Osteoblast (primary cell): ENCODE results near the gene ZNF146. TPM values are rescaled to one million over a fixed set of nuclear protein-coding genes. Genes with fewer than 3 reads are reported as not detected.
"Not testable (repeated sequence)": the region's sequence is repeated elsewhere in the genome, so short reads cannot be mapped to it uniquely, and the experiment has no call there.

Experiments
- DNase-seq: peaks from one replicate; pipeline ENCODE4 v3.0.0; 2011; ENCODE audit warnings: low spot score, mixed read lengths; ENCODE audit not compliant: insufficient read length; ENCODE audit errors: missing footprints
- H2AFZ ChIP-seq: 2 replicates; pipeline ENCODE4 v1.6.0; 2011; ENCODE audit warnings: mild to moderate bottlenecking, low read length
- H3K27ac ChIP-seq: 2 replicates; pipeline ENCODE4 v1.5.1; 2011; ENCODE audit warnings: mild to moderate bottlenecking, low read depth, low read length, moderate library complexity
- H3K27me3 ChIP-seq: 2 replicates; pipeline ENCODE4 v1.6.0; 2012; ENCODE audit warnings: mild to moderate bottlenecking, control low read depth, inconsistent platforms, low read length, moderate library complexity; ENCODE audit not compliant: insufficient read depth
- H3K36me3 ChIP-seq: 2 replicates; pipeline ENCODE4 v1.5.1; 2011; ENCODE audit warnings: mild to moderate bottlenecking, low read length, control low read depth, moderate library complexity; ENCODE audit not compliant: insufficient read depth
- H3K4me1 ChIP-seq: 2 replicates; pipeline ENCODE4 v1.5.1; 2011; ENCODE audit warnings: mild to moderate bottlenecking, low read length, control low read depth, moderate library complexity; ENCODE audit not compliant: insufficient read depth
- H3K4me2 ChIP-seq: 2 replicates; pipeline ENCODE4 v1.6.0; 2011; ENCODE audit warnings: mild to moderate bottlenecking, low read length; ENCODE audit not compliant: insufficient read depth
- H3K4me3 ChIP-seq: fragments of 200-600 bp; sonication (generic); 3 replicates; pipeline ENCODE4 v1.5.1; 2012; ENCODE audit warnings: mild to moderate bottlenecking, low read length, inconsistent platforms; ENCODE audit not compliant: insufficient read depth
- H3K79me2 ChIP-seq: 2 replicates; pipeline ENCODE4 v1.6.0; 2012; ENCODE audit warnings: mild to moderate bottlenecking, low read length, control low read depth, inconsistent platforms; ENCODE audit not compliant: insufficient read depth
- H3K9me3 ChIP-seq: 2 replicates; pipeline ENCODE4 v1.5.1; 2011; ENCODE audit warnings: low read depth, low read length, control low read depth
- H4K20me1 ChIP-seq: 2 replicates; pipeline ENCODE4 v1.6.0; 2012; ENCODE audit warnings: mild to moderate bottlenecking, low read length, control low read depth; ENCODE audit not compliant: insufficient read depth
- small RNA-seq: library from RNA; depleted of rRNA; stranded (forward); fragments of <200 nt; gene quantifications from one replicate; pipeline ENCODE3, GENCODE V24; 2012
- total RNA-seq: library from RNA; depleted of rRNA; stranded (reverse); fragments of >200 nt; gene quantifications from 2 replicates; pipeline ENCODE4 v1.2.3, GENCODE V29; 2012
- TF ChIP-seq, protein P1 (sequence below): IDR thresholded peaks from 2 replicates; pipeline ENCODE4 v1.5.1; 2011; ENCODE audit warnings: mild to moderate bottlenecking, low read depth, low read length, moderate library complexity; ENCODE audit errors: extremely low read depth

Gene ZNF146
- total RNA-seq, 1 donor = 82.2 TPM

DNA sequence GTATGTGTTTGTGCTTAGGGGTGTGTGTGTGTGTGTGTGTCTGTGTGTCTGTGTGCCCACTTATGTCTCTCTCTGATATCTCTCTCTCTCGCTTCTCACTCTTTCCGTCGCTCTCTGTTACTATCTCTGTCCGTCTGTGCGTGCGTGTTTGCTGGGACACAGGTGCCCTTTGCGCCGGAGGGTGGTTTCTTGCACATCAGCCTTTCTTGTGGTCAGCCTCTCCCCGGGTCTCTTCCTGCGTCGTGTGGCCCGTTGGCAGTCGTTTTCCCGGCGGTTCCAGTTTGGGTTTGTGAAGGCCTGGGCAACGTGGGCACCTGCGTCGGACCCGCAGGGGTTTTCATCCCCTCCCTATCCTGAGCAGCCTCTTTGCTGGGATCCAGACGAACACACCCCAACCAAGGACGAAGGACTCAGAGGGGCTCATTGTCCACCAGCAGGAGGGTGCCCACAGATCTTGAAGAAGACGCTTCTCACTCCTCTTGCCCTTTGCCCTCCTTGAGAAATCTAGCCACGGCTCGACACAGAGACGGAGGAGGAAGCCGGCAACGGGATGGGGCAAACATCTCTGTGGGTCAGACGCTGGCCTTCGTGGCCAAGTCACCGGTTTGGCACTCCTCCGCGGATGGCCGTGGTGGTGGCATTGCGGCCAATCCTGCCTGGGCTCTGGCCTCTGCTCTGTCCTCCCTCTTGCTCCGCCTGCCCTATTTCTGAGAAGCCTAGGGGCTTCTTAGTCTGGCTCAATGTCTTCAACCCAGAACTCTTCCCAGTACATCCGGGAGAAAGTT is 52.3 kb downstream of the ZNF146 start:
- H3K36me3 ChIP-seq = no peaks in the 10 kb centered on the region
- H3K9me3 ChIP-seq = no peaks in the 10 kb centered on the region
- DNase-seq = peak; percentile 78
- no peaks in the 10 kb centered on the region for H3K79me2 ChIP-seq
- no peaks in the 10 kb centered on the region for H3K27me3 ChIP-seq
- TF ChIP-seq, protein P1, sequence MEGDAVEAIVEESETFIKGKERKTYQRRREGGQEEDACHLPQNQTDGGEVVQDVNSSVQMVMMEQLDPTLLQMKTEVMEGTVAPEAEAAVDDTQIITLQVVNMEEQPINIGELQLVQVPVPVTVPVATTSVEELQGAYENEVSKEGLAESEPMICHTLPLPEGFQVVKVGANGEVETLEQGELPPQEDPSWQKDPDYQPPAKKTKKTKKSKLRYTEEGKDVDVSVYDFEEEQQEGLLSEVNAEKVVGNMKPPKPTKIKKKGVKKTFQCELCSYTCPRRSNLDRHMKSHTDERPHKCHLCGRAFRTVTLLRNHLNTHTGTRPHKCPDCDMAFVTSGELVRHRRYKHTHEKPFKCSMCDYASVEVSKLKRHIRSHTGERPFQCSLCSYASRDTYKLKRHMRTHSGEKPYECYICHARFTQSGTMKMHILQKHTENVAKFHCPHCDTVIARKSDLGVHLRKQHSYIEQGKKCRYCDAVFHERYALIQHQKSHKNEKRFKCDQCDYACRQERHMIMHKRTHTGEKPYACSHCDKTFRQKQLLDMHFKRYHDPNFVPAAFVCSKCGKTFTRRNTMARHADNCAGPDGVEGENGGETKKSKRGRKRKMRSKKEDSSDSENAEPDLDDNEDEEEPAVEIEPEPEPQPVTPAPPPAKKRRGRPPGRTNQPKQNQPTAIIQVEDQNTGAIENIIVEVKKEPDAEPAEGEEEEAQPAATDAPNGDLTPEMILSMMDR = no peak
- no peak overlapping the region for H2AFZ ChIP-seq
- H3K27ac ChIP-seq = no peak overlapping the region
- no peaks in the 10 kb centered on the region for H4K20me1 ChIP-seq
- no peak overlapping the region for H3K4me3 ChIP-seq
- H3K4me1 ChIP-seq = no peaks in the 10 kb centered on the region
- no peak overlapping the region for H3K4me2 ChIP-seq

DNA sequence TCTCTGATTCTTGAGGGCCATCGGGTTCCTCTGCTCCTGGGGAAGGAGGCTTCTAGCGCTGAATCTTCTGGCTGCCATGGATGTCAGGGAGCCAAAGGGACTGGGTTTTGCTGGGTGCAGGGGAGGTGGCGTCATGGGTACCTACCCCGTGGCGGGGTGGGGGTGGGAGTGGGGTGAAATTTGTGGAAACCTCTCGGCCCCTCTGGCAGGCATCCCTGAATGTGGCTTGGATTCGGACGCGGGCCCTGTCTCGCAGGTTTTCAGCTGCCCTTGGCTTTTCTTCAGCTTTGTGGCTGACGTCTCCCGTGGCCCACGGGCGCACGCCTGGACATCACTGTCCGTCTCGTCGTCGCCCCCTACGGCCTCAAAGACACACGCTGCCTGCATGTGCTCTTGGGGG is 53.2 kb downstream of the ZNF146 start:
- H3K79me2 ChIP-seq, H2AFZ ChIP-seq, H3K4me2 ChIP-seq, H4K20me1 ChIP-seq, H3K27me3 ChIP-seq, H3K9me3 ChIP-seq, H3K4me1 ChIP-seq, H3K27ac ChIP-seq, H3K4me3 ChIP-seq, H3K36me3 ChIP-seq: not testable (repeated sequence)
- DNase-seq = peak; percentile 82

DNA sequence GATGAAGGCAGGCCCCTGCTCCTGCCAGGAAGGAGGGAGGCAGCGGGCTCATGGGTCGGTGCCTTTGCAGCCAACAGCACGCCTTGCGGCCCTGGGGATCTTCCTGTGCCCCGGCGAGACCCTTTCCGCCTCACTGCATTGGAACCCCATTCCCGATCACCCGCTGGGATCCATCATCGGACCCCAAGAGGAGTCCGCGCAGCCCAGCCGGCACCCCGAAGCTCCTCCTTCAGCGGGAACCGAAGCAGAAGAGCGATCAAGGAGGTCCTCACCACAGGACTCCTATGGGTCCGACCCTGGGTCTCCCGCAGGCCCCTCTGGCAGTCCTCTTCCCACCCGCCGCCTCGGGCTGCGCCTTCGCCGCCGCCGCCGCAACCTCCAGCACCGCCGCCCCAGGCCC is 53.7 kb downstream of the ZNF146 start:
- not testable (repeated sequence) for H3K4me1 ChIP-seq, H3K4me3 ChIP-seq, H3K79me2 ChIP-seq, H3K27ac ChIP-seq, H3K4me2 ChIP-seq, H2AFZ ChIP-seq, H3K27me3 ChIP-seq, H3K36me3 ChIP-seq, H3K9me3 ChIP-seq, DNase-seq, H4K20me1 ChIP-seq

DNA sequence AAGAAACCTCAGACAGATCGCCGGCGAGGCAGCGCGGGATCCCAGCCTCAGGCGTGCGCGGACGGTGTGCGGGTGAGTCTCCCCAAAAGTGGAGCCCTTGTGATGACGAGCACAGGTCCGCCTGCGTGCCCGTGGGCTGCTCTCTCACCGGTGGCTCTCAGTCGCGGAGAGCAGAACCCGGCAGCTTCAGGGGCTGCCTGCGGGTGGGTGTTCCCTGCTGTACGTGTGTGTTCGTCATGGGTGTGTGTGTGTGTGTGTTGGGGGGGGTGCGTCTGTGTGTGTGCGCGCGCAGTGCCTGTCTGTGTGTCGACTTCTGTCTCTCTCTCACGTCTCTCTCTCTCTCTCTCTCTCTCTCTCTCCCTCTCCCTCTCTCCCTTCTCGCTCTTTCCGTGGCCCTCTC is 54.4 kb downstream of the ZNF146 start:
- not testable (repeated sequence) for H2AFZ ChIP-seq, H3K4me3 ChIP-seq, H4K20me1 ChIP-seq, H3K27me3 ChIP-seq, H3K9me3 ChIP-seq, H3K4me1 ChIP-seq, H3K79me2 ChIP-seq, H3K36me3 ChIP-seq, DNase-seq, H3K27ac ChIP-seq, H3K4me2 ChIP-seq

Small RNA genes within 50 kb of the gene (small RNA-seq; reads per million reads assigned to genes)
- not detected for gene RF00019

Other genes starting within 250 kb of the ZNF146 start
- 15.3 and 21.0 TPM in 2 replicates for gene SDHAF1, start 219.9 kb upstream of the ZNF146 start, total RNA-seq
- under 0.01 TPM in 1 of 2 replicates, not detected in the other for gene SYNE4, start 206.3 kb upstream of the ZNF146 start, total RNA-seq
- gene ALKBH6, start 200.9 kb upstream of the ZNF146 start, total RNA-seq = 8.3 and 12.3 TPM in 2 replicates
- gene CLIP3, start 182.2 kb upstream of the ZNF146 start, total RNA-seq = 13.4 and 21.2 TPM in 2 replicates
- gene THAP8, start 160.8 kb upstream of the ZNF146 start, total RNA-seq = 3.2 and 5.1 TPM in 2 replicates
- gene WDR62, start 160.2 kb upstream of the ZNF146 start, total RNA-seq = 1.4 and 1.8 TPM in 2 replicates
- not detected in 2 replicates for gene OVOL3, start 104.0 kb upstream of the ZNF146 start, total RNA-seq
- 22.4 and 33.6 TPM in 2 replicates for gene POLR2I, start 100.2 kb upstream of the ZNF146 start, total RNA-seq
- 126 and 136 TPM in 2 replicates for gene TBCB, start 99.6 kb upstream of the ZNF146 start, total RNA-seq
- gene CAPNS1, start 75.0 kb upstream of the ZNF146 start, total RNA-seq = 400 and 420 TPM in 2 replicates
- gene COX7A1, start 62.7 kb upstream of the ZNF146 start, total RNA-seq = 8.3 and 13.6 TPM in 2 replicates
- gene ZNF565, start 441 bp upstream of the ZNF146 start, total RNA-seq = 6.9 and 7.1 TPM in 2 replicates
- 4.3 and 5.3 TPM in 2 replicates for gene ZFP14, start 164.1 kb downstream of the ZNF146 start, total RNA-seq
- gene ZFP82, start 203.5 kb downstream of the ZNF146 start, total RNA-seq = 9.0 and 10.3 TPM in 2 replicates